Chondrocyte (in vitro differentiated cells): ENCODE measurements around the gene MTA1. TPM values are rescaled to one million over a fixed set of nuclear protein-coding genes. Genes with fewer than 3 reads are reported as not detected.

Experiments used
- DNase-seq: peaks from one replicate; pipeline ENCODE4 v3.0.0; 2021; ENCODE audit warnings: mixed read lengths, low spot score
- H3K27ac Mint-ChIP-seq: one replicate; pipeline ENCODE4 v1.8.0; 2021; ENCODE audit warnings: mild to moderate bottlenecking, moderate library complexity, mixed read lengths; ENCODE audit not compliant: unreplicated experiment
- H3K27me3 Mint-ChIP-seq: 2 replicates; pipeline ENCODE4 v1.8.0; 2021; ENCODE audit warnings: low read depth, mixed read lengths
- H3K36me3 Mint-ChIP-seq: 2 replicates; pipeline ENCODE4 v1.8.0; 2021; ENCODE audit warnings: low read depth, mixed read lengths
- H3K4me1 Mint-ChIP-seq: 2 replicates; pipeline ENCODE4 v1.8.0; 2021; ENCODE audit warnings: low read depth, mild to moderate bottlenecking, mixed read lengths
- H3K4me3 Mint-ChIP-seq: one replicate; pipeline ENCODE4 v1.8.0; 2021; ENCODE audit warnings: mild to moderate bottlenecking, moderate library complexity, mixed read lengths; ENCODE audit not compliant: unreplicated experiment
- H3K9me3 Mint-ChIP-seq: 2 replicates; pipeline ENCODE4 v1.8.0; 2021; ENCODE audit warnings: low read depth, mixed read lengths
- total RNA-seq: library from RNA; stranded (reverse); gene quantifications from 3 replicates; pipeline ENCODE4 v1.2.1, GENCODE V29; 2021
- TF ChIP-seq, protein P1 (sequence below): fragments of 200-600 bp; sonication (generic); IDR thresholded peaks from 2 replicates; pipeline ENCODE4 v1.5.0; 2021; ENCODE audit warnings: antibody characterized with exemption, mild to moderate bottlenecking, moderate library complexity

Gene MTA1
- total RNA-seq, 1 donor from 2014 or later = 83.6 TPM

DNA sequence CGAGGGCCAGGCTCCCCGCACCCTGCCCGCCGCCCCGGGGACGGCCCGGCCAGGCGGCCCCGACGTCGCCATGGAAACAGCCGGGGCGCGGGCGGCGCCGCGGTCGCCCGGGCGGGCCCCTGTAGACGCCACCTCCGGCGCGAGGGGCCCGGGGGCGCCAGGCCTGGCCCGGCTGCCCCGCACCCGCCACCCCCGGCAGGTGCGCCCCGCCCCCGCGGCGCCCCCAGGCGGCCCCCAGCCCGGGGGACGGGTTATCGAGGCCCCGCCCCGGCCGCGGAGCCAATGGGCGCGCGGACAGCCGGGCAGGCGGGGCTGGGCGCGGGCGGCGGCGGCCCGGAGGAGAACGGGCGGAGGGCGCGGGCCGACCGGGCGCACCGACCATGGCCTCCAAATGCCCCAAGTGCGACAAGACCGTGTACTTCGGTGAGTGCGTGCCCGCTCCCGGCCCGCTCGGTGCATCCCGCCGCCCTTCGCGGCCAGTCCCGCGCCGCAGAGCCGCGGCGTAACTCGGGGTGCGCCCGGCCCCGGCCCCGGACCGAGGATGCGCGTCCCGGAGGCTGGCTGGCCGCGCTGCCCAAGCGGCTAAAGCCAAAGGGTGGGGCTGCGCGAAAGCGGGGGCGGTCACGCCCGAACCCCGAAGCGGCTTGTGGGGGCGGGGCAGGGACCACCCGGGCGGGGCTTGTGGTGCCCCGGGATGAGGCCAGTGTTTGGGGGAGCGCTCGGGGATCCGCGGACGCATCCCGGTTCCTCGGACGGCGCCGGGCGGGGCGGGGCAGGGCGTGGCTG, 55.0 kb downstream of the MTA1 start, which contains the start of gene CRIP2:
CRIP2 (plus strand) TSS at position 339 of the 786 bp plus-strand sequence; CDS start at position 381, 42 bp downstream.
- no peaks in the 10 kb centered on the region for H3K9me3 Mint-ChIP-seq
- H3K4me3 Mint-ChIP-seq = peak within 1 kb of the TSS; percentile 79
- TF ChIP-seq, protein P1, sequence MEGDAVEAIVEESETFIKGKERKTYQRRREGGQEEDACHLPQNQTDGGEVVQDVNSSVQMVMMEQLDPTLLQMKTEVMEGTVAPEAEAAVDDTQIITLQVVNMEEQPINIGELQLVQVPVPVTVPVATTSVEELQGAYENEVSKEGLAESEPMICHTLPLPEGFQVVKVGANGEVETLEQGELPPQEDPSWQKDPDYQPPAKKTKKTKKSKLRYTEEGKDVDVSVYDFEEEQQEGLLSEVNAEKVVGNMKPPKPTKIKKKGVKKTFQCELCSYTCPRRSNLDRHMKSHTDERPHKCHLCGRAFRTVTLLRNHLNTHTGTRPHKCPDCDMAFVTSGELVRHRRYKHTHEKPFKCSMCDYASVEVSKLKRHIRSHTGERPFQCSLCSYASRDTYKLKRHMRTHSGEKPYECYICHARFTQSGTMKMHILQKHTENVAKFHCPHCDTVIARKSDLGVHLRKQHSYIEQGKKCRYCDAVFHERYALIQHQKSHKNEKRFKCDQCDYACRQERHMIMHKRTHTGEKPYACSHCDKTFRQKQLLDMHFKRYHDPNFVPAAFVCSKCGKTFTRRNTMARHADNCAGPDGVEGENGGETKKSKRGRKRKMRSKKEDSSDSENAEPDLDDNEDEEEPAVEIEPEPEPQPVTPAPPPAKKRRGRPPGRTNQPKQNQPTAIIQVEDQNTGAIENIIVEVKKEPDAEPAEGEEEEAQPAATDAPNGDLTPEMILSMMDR = no peak
- peaks cover 34% of the 10 kb centered on the region for H3K4me1 Mint-ChIP-seq
- peak within 1 kb of the TSS; percentile 83 for H3K27ac Mint-ChIP-seq
- DNase-seq = no peak
- no peaks in the 10 kb centered on the region for H3K27me3 Mint-ChIP-seq
- peaks cover under 1% of the 10 kb centered on the region for H3K36me3 Mint-ChIP-seq

DNA sequence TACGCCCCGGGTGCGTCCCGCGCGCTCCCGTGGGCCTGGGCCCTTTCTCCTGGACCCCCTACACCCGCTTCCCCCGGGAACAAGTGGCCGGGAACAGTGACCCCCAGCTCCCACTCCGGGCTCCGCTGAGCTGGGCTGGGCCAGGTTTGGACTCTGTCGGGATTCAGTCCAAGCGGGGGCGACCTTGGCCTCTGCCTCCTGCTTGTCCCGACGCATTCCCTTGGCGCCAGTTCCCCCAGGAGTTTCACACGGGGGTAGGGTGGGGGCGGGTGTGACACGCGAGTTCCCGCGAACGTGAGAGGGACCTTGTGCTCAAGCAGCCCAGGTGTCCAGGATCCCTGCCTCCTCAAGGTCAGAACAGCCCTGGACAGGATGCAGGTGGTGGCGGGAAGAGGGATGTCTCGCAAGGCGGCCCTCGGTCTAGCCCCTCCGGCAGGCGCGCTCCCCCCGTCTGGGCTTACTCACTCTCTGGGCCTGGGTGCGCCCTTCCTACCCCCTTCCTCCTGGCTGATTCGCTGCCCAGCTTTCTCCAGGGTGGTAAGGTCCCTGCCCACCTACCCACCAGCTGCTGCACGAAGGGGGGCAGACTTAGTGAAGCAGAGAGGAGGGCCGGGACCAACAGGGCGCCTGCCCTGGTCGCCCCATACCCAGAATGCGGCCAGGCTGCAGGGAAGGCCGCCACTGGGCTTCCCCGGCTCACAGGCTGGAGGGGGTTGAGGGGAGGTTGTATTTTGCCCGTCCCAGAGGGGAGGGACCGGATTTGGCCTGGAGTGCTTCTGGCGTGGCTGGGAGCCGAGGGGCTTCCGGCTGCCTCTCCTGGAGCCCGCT, 55.9 kb downstream of the MTA1 start:
- H3K36me3 Mint-ChIP-seq = peaks cover 2% of the 10 kb centered on the region
- no peaks in the 10 kb centered on the region for H3K9me3 Mint-ChIP-seq
- H3K4me1 Mint-ChIP-seq = peaks cover 42% of the 10 kb centered on the region
- no peak for DNase-seq
- no peaks in the 10 kb centered on the region for H3K27me3 Mint-ChIP-seq
- peak overlapping the region; percentile 79 for H3K4me3 Mint-ChIP-seq
- TF ChIP-seq, protein P1 = no peak
- peak overlapping the region; percentile 83 for H3K27ac Mint-ChIP-seq

DNA sequence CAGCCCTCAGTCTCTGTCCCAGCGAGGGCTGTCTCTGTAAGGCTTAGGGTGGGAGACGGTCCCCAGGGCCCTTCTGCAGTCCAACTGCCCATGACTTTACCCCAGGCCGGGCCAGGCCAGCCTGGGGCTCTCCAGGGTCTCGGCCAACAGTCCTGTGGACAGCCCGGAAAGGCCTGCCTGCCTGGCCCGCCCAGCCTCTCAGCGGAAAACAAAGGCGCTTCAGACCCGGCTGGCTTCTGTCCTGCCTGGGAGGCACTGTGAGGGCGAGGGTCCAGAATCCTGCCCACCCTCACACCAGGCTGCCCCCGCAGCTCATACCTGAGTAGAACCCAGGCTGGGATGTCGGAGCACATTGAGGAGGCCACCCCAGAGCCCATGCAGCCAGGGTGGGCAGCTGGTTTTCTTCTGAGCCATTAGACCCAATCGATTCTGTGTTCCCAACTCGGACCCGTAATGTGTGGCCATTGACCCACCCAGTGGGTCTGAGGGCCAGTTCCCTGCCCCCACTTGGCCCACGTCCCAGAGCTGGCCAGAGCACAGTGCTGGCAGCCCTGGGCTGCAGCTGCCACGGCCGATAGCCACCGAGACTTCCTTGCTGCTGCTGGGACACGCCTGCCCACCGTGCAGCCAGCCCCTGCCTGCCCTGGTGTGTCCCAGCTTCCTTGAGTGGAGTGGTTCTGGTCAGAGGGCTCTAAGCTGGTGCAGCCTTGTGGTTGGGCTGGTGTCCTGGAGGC, 56.6 kb downstream of the MTA1 start:
- peaks cover 50% of the 10 kb centered on the region for H3K4me1 Mint-ChIP-seq
- TF ChIP-seq, protein P1 = peak; percentile 9
- peak overlapping the region; percentile 83 for H3K27ac Mint-ChIP-seq
- H3K9me3 Mint-ChIP-seq = no peaks in the 10 kb centered on the region
- peak overlapping the region; percentile 79 for H3K4me3 Mint-ChIP-seq
- H3K27me3 Mint-ChIP-seq = no peaks in the 10 kb centered on the region
- no peak for DNase-seq
- peaks cover 2% of the 10 kb centered on the region for H3K36me3 Mint-ChIP-seq

DNA sequence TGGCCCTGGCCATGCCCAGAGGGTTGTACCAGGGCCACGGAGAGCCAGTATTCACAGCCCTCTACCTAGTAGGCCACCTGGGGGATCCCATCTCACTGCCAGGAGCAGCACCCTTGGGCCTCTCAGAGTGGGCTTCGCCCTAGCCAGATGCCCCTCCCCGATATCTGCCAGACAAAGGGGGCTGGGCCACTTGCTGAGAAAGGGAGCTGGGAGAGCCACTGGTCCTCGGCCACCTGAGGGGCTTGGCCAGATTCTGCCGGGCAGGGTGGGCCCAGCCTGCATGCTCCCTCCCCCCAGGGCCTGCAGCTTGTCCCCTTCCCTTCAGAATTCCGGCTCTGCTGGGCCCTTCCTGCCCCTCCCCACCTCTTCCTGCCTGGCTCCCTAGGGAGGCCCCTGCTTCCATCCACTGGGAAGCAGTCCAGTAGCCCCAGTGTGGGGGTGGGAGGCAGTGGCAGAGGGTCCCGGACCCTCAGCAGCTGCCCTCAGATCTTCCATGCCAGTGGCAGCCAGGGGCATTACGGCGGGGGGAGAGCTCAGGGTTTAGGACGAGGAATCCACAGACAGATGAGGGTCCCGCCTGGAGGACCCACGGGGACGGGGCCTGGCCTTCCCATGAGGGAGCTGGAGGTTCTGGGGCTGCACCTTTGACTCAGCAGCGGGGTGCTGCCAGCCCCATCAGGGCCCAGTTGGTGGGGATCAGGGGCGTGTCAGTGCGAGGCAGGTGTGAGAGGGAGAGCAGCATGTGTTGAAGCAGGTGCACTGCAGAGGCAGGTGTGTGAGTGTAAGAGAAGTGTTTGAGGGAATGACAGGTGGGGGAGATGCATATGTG, 57.4 kb downstream of the MTA1 start:
- no peak for DNase-seq
- H3K4me3 Mint-ChIP-seq = peak overlapping the region; percentile 79
- H3K4me1 Mint-ChIP-seq = peaks cover 53% of the 10 kb centered on the region
- H3K27me3 Mint-ChIP-seq = no peaks in the 10 kb centered on the region
- TF ChIP-seq, protein P1 = no peak
- peaks cover 2% of the 10 kb centered on the region for H3K36me3 Mint-ChIP-seq
- H3K27ac Mint-ChIP-seq = peak overlapping the region; percentile 83
- H3K9me3 Mint-ChIP-seq = no peaks in the 10 kb centered on the region
